Measurements from ENCODE around the gene CRYZ.

Gene CRYZ

GRCh38 chr1:74712881-74713280, 20.0 kb downstream of the CRYZ start:
- Histone ChIP-seq H3K36me3 (ENCODE audit: insufficient read depth) (no peaks in the 10 kb centered on the region), H3K4me1 (ENCODE audit: low read depth, poor library complexity, severe bottlenecking) (peaks cover 8% of the 10 kb centered on the region), H4K20me1 (ENCODE audit: insufficient read depth) (no peaks in the 10 kb centered on the region), H3K27ac (no peak overlapping the region), H3K4me2 (no peak overlapping the region), H3K4me3 (IDR thresholded peaks at IDR 0.05; ENCODE audit: insufficient read depth, low read depth, low read length) (no peak overlapping the region), H3K9ac (no peak overlapping the region), H3K27me3 (ENCODE audit: insufficient read depth, low read depth) (no peaks in the 10 kb centered on the region), H3K79me2 (ENCODE audit: insufficient read depth, low read depth) (no peaks in the 10 kb centered on the region), H2AFZ (ENCODE audit: low read depth) (no peak overlapping the region)
- TF ChIP-seq CTCF (conservative IDR thresholded peaks at IDR 0.05; ENCODE audit: low read depth, low read length) = no peak

GRCh38 chr1:74703386-74704182, 29.3 kb downstream of the CRYZ start:
- Histone ChIP-seq H3K4me3 (IDR thresholded peaks at IDR 0.05; ENCODE audit: insufficient read depth, low read depth, low read length) (no peak overlapping the region), H3K79me2 (ENCODE audit: insufficient read depth, low read depth) (no peaks in the 10 kb centered on the region), H2AFZ (ENCODE audit: low read depth) (no peak overlapping the region), H3K4me1 (ENCODE audit: low read depth, poor library complexity, severe bottlenecking) (peaks cover 10% of the 10 kb centered on the region), H4K20me1 (ENCODE audit: insufficient read depth) (no peaks in the 10 kb centered on the region), H3K9ac (no peak overlapping the region), H3K27ac (no peak overlapping the region), H3K4me2 (no peak overlapping the region), H3K27me3 (ENCODE audit: insufficient read depth, low read depth) (no peaks in the 10 kb centered on the region), H3K36me3 (ENCODE audit: insufficient read depth) (no peaks in the 10 kb centered on the region)
- no peak for TF ChIP-seq CTCF (conservative IDR thresholded peaks at IDR 0.05; ENCODE audit: low read depth, low read length)

GRCh38 chr1:74699331-74699730, 33.5 kb downstream of the CRYZ start:
- no peak overlapping the region for H3K4me2 ChIP-seq
- H3K4me1 ChIP-seq (ENCODE audit: low read depth, poor library complexity, severe bottlenecking) = peaks cover 10% of the 10 kb centered on the region
- no peak for TF ChIP-seq CTCF (conservative IDR thresholded peaks at IDR 0.05; ENCODE audit: low read depth, low read length)
- H3K27me3 ChIP-seq (ENCODE audit: insufficient read depth, low read depth) = no peaks in the 10 kb centered on the region
- H3K36me3 ChIP-seq (ENCODE audit: insufficient read depth) = no peaks in the 10 kb centered on the region
- no peak overlapping the region for H2AFZ ChIP-seq (ENCODE audit: low read depth)
- H3K4me3 ChIP-seq (IDR thresholded peaks at IDR 0.05; ENCODE audit: insufficient read depth, low read depth, low read length) = no peak overlapping the region
- H3K27ac ChIP-seq = no peak overlapping the region
- no peaks in the 10 kb centered on the region for H3K79me2 ChIP-seq (ENCODE audit: insufficient read depth, low read depth)
- no peaks in the 10 kb centered on the region for H4K20me1 ChIP-seq (ENCODE audit: insufficient read depth)
- H3K9ac ChIP-seq = no peak overlapping the region

- no peaks in the 10 kb centered on the region for H3K27me3 ChIP-seq (ENCODE audit: insufficient read depth, low read depth)
- H3K27ac ChIP-seq = no peak overlapping the region
- no peak overlapping the region for H2AFZ ChIP-seq (ENCODE audit: low read depth)
- H3K4me2 ChIP-seq = no peak overlapping the region
- H3K9ac ChIP-seq = no peak overlapping the region
- no peaks in the 10 kb centered on the region for H3K79me2 ChIP-seq (ENCODE audit: insufficient read depth, low read depth)
- no peak overlapping the region for H3K4me3 ChIP-seq (IDR thresholded peaks at IDR 0.05; ENCODE audit: insufficient read depth, low read depth, low read length)
- H3K4me1 ChIP-seq (ENCODE audit: low read depth, poor library complexity, severe bottlenecking) = peaks cover 6% of the 10 kb centered on the region
- no peak for TF ChIP-seq CTCF (conservative IDR thresholded peaks at IDR 0.05; ENCODE audit: low read depth, low read length)
- no peaks in the 10 kb centered on the region for H3K36me3 ChIP-seq (ENCODE audit: insufficient read depth)
- no peaks in the 10 kb centered on the region for H4K20me1 ChIP-seq (ENCODE audit: insufficient read depth)
These were observed 35.0 kb downstream of the CRYZ start for GRCh38 chr1:74697832-74698231.

All from KMS-11 (cell line).